ENCODE measurements around the gene POLR1A.
A peak's percentile ranks its signal among the peaks of the same experiment; 100 is the strongest.

The POLR1A gene

DNA sequence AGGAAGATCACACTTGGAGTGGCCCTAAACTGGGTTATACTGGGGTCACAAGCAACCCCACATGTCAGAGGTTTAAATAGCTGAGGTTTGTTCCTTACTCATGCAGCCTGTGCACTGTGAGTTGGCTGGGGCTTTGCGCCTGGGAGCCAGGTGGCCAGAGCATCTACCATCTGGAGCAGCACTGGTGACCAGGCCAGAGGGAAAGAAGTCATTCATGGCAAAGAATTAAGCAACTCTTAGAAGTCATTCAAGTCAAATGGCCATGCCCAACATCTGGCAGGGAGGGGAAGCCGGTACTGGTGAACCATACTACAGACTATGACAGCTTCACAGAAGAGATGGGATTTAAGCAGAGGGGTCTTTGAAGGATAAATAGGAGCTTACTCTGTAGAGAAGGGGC is 90.7 kb downstream of the POLR1A start:
- Histone ChIP-seq H2BK5ac (ENCODE audit: low read depth, low read length, poor library complexity, severe bottlenecking) (no peak overlapping the region), H4K91ac (ENCODE audit: low read length) (no peak overlapping the region), H3K79me1 (replicated peaks; ENCODE audit: low read length, poor library complexity, severe bottlenecking) (no peaks in the 10 kb centered on the region), H3K27ac (ENCODE audit: low read length, poor library complexity, severe bottlenecking) (no peak overlapping the region), H2BK15ac (ENCODE audit: low read depth, poor library complexity, severe bottlenecking) (no peak overlapping the region), H3K27me3 (ENCODE audit: control insufficient read depth in 1 of 2, insufficient read depth in 1 of 2, low read length in 2 of 2) (no peaks in the 10 kb centered on the region), H4K8ac (ENCODE audit: low read length) (no peak overlapping the region), H3K4me2 (ENCODE audit: low read length, poor library complexity, severe bottlenecking) (no peak overlapping the region), H2BK12ac (ENCODE audit: low read length in 2 of 2) (no peak overlapping the region), H2AK5ac (ENCODE audit: low read length, severe bottlenecking) (no peak overlapping the region), H3K9ac (ENCODE audit: low read length) (no peak overlapping the region), H3K18ac (ENCODE audit: low read depth in 1 of 2, low read length in 2 of 2) (no peak overlapping the region), H2AFZ (ENCODE audit: low read depth, low read length) (no peak overlapping the region), H3K4ac (ENCODE audit: low read depth in 1 of 2, low read length in 2 of 2) (no peak overlapping the region), H3K9me3 (ENCODE audit: control insufficient read depth, low read length) (peaks cover 16% of the 10 kb centered on the region), H2BK120ac (ENCODE audit: low read depth, low read length) (no peak overlapping the region), H3K4me3 (ENCODE audit: insufficient read depth in 1 of 2, low read depth in 1 of 2, low read length in 2 of 2) (no peak overlapping the region), H3K14ac (ENCODE audit: low read length in 2 of 2) (no peak overlapping the region), H3K4me1 (ENCODE audit: control insufficient read depth, insufficient read depth, low read depth, low read length) (peaks cover 23% of the 10 kb centered on the region), H3K23ac (ENCODE audit: low read length in 2 of 2) (no peak overlapping the region), H3K36me3 (ENCODE audit: control insufficient read depth in 1 of 2, insufficient read depth in 2 of 2, low read depth in 1 of 2, low read length in 2 of 2) (no peaks in the 10 kb centered on the region)
- no peak for DNase-seq
- WGBS: 96% methylated on average over 2 of the region's 2 CpGs

DNA sequence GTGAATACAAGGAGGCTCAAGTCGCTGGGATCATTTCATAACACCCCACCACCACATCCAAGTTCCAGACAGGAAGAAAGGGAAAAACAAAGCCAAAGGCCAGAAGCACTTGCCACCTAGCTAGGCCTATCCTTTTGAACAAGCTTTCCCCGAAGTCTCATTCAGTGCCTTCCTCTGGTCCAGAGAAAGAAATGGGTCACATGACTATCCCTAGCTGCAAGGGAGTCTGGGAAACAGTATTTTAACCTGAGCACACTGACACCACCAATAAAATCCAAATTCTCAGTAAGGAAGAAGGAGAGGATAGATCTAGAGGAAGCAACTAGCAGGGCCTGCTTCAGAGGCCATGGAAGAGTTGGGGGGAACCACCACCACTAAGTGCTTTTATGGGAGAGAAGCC is 91.2 kb downstream of the POLR1A start:
- no peak overlapping the region for H2AFZ ChIP-seq (ENCODE audit: low read depth, low read length)
- 97% methylated on average over 2 of the region's 2 CpGs for WGBS
- H3K79me1 ChIP-seq (replicated peaks; ENCODE audit: low read length, poor library complexity, severe bottlenecking): no peaks in the 10 kb centered on the region
- H3K4ac ChIP-seq (ENCODE audit: low read depth in 1 of 2, low read length in 2 of 2): no peak overlapping the region
- H3K23ac ChIP-seq (ENCODE audit: low read length in 2 of 2): no peak overlapping the region
- no peak overlapping the region for H2BK120ac ChIP-seq (ENCODE audit: low read depth, low read length)
- no peak overlapping the region for H4K91ac ChIP-seq (ENCODE audit: low read length)
- H3K4me3 ChIP-seq (ENCODE audit: insufficient read depth in 1 of 2, low read depth in 1 of 2, low read length in 2 of 2): no peak overlapping the region
- H3K27me3 ChIP-seq (ENCODE audit: control insufficient read depth in 1 of 2, insufficient read depth in 1 of 2, low read length in 2 of 2): no peaks in the 10 kb centered on the region
- H3K14ac ChIP-seq (ENCODE audit: low read length in 2 of 2): no peak overlapping the region
- no peak overlapping the region for H4K8ac ChIP-seq (ENCODE audit: low read length)
- no peak for DNase-seq
- no peak overlapping the region for H3K27ac ChIP-seq (ENCODE audit: low read length, poor library complexity, severe bottlenecking)
- H3K4me2 ChIP-seq (ENCODE audit: low read length, poor library complexity, severe bottlenecking): no peak overlapping the region
- H2BK12ac ChIP-seq (ENCODE audit: low read length in 2 of 2): no peak overlapping the region
- peaks cover 23% of the 10 kb centered on the region for H3K4me1 ChIP-seq (ENCODE audit: control insufficient read depth, insufficient read depth, low read depth, low read length)
- H2AK5ac ChIP-seq (ENCODE audit: low read length, severe bottlenecking): no peak overlapping the region
- peaks cover 16% of the 10 kb centered on the region for H3K9me3 ChIP-seq (ENCODE audit: control insufficient read depth, low read length)
- no peaks in the 10 kb centered on the region for H3K36me3 ChIP-seq (ENCODE audit: control insufficient read depth in 1 of 2, insufficient read depth in 2 of 2, low read depth in 1 of 2, low read length in 2 of 2)
- H3K18ac ChIP-seq (ENCODE audit: low read depth in 1 of 2, low read length in 2 of 2): no peak overlapping the region
- no peak overlapping the region for H2BK5ac ChIP-seq (ENCODE audit: low read depth, low read length, poor library complexity, severe bottlenecking)
- H3K9ac ChIP-seq (ENCODE audit: low read length): no peak overlapping the region
- H2BK15ac ChIP-seq (ENCODE audit: low read depth, poor library complexity, severe bottlenecking): no peak overlapping the region

DNA sequence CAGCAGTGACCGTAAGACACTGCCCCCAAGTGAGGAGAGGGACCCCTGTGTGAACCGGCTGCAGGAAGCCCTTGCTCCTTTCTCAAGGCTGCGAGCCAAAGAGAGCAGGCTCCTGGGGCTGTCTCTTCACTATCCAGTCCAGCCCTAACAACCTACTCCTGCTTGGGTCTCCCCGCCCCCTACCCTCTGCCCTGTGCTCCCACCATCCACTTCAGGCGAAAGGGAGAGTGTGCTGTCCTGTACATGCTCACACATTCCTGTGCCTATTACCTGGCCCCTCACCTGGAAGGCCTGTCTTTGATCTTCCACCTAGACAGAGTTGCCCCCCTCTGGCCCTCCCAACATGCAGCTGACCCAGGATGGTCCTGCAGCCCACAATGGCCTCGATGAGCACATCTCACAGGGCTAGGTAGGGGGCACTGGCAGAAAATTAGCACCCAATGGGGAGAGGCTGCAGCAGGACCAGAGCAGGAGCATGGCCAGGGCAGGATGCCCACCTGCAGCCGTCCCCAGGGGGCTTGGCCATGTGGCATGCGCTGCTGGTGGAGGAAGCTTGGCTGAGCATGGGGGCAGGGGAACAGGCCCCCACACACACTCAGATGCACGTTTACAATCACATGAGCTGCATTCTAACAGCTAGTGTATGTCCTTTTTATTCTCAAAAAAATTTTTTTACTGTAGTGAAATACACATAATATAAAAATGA is 93.5 kb downstream of the POLR1A start:
- no peak overlapping the region for H4K8ac ChIP-seq (ENCODE audit: low read length)
- H2AK5ac ChIP-seq (ENCODE audit: low read length, severe bottlenecking): no peak overlapping the region
- peak overlapping the region in 1 of 2 experiments; percentile 30 for H3K18ac ChIP-seq (ENCODE audit: low read depth in 1 of 2, low read length in 2 of 2)
- H3K4me2 ChIP-seq (ENCODE audit: low read length, poor library complexity, severe bottlenecking): no peak overlapping the region
- peak overlapping the region in 1 of 2 experiments; percentile 76 for H3K14ac ChIP-seq (ENCODE audit: low read length in 2 of 2)
- peak overlapping the region; percentile 18 for H4K91ac ChIP-seq (ENCODE audit: low read length)
- peaks cover 21% of the 10 kb centered on the region for H3K9me3 ChIP-seq (ENCODE audit: control insufficient read depth, low read length)
- H3K36me3 ChIP-seq (ENCODE audit: control insufficient read depth in 1 of 2, insufficient read depth in 2 of 2, low read depth in 1 of 2, low read length in 2 of 2): no peaks in the 10 kb centered on the region
- no peak overlapping the region for H3K9ac ChIP-seq (ENCODE audit: low read length)
- no peak overlapping the region for H2BK5ac ChIP-seq (ENCODE audit: low read depth, low read length, poor library complexity, severe bottlenecking)
- no peak overlapping the region for H3K4me3 ChIP-seq (ENCODE audit: insufficient read depth in 1 of 2, low read depth in 1 of 2, low read length in 2 of 2)
- no peak for DNase-seq
- no peak overlapping the region for H3K4ac ChIP-seq (ENCODE audit: low read depth in 1 of 2, low read length in 2 of 2)
- no peak overlapping the region for H2AFZ ChIP-seq (ENCODE audit: low read depth, low read length)
- 84% methylated on average over 6 of the region's 9 CpGs for WGBS
- H3K27me3 ChIP-seq (ENCODE audit: control insufficient read depth in 1 of 2, insufficient read depth in 1 of 2, low read length in 2 of 2): no peaks in the 10 kb centered on the region
- H2BK12ac ChIP-seq (ENCODE audit: low read length in 2 of 2): no peak overlapping the region
- H2BK120ac ChIP-seq (ENCODE audit: low read depth, low read length): no peak overlapping the region
- no peak overlapping the region for H3K23ac ChIP-seq (ENCODE audit: low read length in 2 of 2)
- no peak overlapping the region for H3K27ac ChIP-seq (ENCODE audit: low read length, poor library complexity, severe bottlenecking)
- H3K4me1 ChIP-seq (ENCODE audit: control insufficient read depth, insufficient read depth, low read depth, low read length): peaks cover 14% of the 10 kb centered on the region
- H3K79me1 ChIP-seq (replicated peaks; ENCODE audit: low read length, poor library complexity, severe bottlenecking): no peaks in the 10 kb centered on the region
- peak overlapping the region; percentile 29 for H2BK15ac ChIP-seq (ENCODE audit: low read depth, poor library complexity, severe bottlenecking)

DNA sequence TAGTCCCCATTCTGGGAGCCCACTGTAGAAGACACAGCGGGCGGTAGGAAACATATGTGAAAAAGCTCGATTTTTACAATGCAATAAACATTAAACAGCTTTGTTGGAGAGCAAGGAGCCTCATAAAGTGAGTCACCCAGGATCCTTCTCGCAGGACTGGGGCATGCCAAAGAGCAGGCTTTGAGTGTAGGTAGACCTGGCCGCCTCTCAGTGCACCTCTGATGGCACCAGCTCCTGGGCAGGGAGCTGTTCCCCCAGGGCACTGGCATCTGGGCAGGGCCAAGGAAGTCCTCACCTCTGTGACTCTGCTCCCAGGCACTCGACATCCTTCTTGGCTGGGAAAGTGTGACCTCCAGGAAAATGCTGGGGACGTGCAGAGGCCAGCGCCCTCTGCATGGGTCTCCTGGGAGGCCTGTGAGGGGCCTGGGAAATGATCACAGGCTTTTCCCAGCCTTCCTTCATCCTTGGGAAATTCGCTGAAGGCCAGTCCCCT is 94.2 kb downstream of the POLR1A start:
- H3K14ac ChIP-seq (ENCODE audit: low read length in 2 of 2): no peak overlapping the region
- H3K4me1 ChIP-seq (ENCODE audit: control insufficient read depth, insufficient read depth, low read depth, low read length): peaks cover 9% of the 10 kb centered on the region
- 77% methylated on average over 9 of the region's 9 CpGs for WGBS
- H3K27ac ChIP-seq (ENCODE audit: low read length, poor library complexity, severe bottlenecking): no peak overlapping the region
- H3K9ac ChIP-seq (ENCODE audit: low read length): no peak overlapping the region
- H3K79me1 ChIP-seq (replicated peaks; ENCODE audit: low read length, poor library complexity, severe bottlenecking): no peaks in the 10 kb centered on the region
- no peak overlapping the region for H2BK120ac ChIP-seq (ENCODE audit: low read depth, low read length)
- no peaks in the 10 kb centered on the region for H3K36me3 ChIP-seq (ENCODE audit: control insufficient read depth in 1 of 2, insufficient read depth in 2 of 2, low read depth in 1 of 2, low read length in 2 of 2)
- no peak overlapping the region for H3K18ac ChIP-seq (ENCODE audit: low read depth in 1 of 2, low read length in 2 of 2)
- peaks cover 27% of the 10 kb centered on the region for H3K9me3 ChIP-seq (ENCODE audit: control insufficient read depth, low read length)
- no peak overlapping the region for H2BK5ac ChIP-seq (ENCODE audit: low read depth, low read length, poor library complexity, severe bottlenecking)
- no peak overlapping the region for H2AFZ ChIP-seq (ENCODE audit: low read depth, low read length)
- no peak overlapping the region for H4K91ac ChIP-seq (ENCODE audit: low read length)
- H3K4me2 ChIP-seq (ENCODE audit: low read length, poor library complexity, severe bottlenecking): no peak overlapping the region
- H4K8ac ChIP-seq (ENCODE audit: low read length): no peak overlapping the region
- H2BK12ac ChIP-seq (ENCODE audit: low read length in 2 of 2): no peak overlapping the region
- H2BK15ac ChIP-seq (ENCODE audit: low read depth, poor library complexity, severe bottlenecking): no peak overlapping the region
- H3K4ac ChIP-seq (ENCODE audit: low read depth in 1 of 2, low read length in 2 of 2): no peak overlapping the region
- H3K4me3 ChIP-seq (ENCODE audit: insufficient read depth in 1 of 2, low read depth in 1 of 2, low read length in 2 of 2): no peak overlapping the region
- H2AK5ac ChIP-seq (ENCODE audit: low read length, severe bottlenecking): peak overlapping the region; percentile 53
- no peaks in the 10 kb centered on the region for H3K27me3 ChIP-seq (ENCODE audit: control insufficient read depth in 1 of 2, insufficient read depth in 1 of 2, low read length in 2 of 2)
- no peak overlapping the region for H3K23ac ChIP-seq (ENCODE audit: low read length in 2 of 2)
- DNase-seq: no peak
